PFSK-1 (cell line): ENCODE results near the gene MSTN. TPM values are rescaled to one million over a fixed set of nuclear protein-coding genes. Genes with fewer than 3 reads are reported as not detected.

Experiments
- FOXP2 ChIP-seq: optimal IDR thresholded peaks from 2 replicates; pipeline ENCODE3; 2011; ENCODE audit warnings: borderline replicate concordance, control low read depth, inconsistent platforms; ENCODE audit not compliant: insufficient read depth; ENCODE audit errors: extremely low read length, extremely low read depth
- POLR2AphosphoS5 ChIP-seq: IDR thresholded peaks from 2 replicates; pipeline ENCODE4 v1.6.1; 2012; ENCODE audit warnings: low read depth, mild to moderate bottlenecking, control low read depth, low read length, moderate library complexity
- REST ChIP-seq, 2 experiments: IDR thresholded peaks; 2 replicates each; pipeline versions ENCODE4 v1.6.1 to v1.8.0; 2011 to 2012; ENCODE audit warnings: low read depth in 2 of 2, low read length in 2 of 2, control low read depth in 1 of 2, inconsistent platforms in 1 of 2, mild to moderate bottlenecking in 1 of 2, moderate library complexity in 1 of 2; ENCODE audit not compliant: insufficient read depth in 1 of 2
- SIN3A ChIP-seq: IDR thresholded peaks from 2 replicates; pipeline ENCODE4 v1.6.1; 2012; ENCODE audit warnings: mild to moderate bottlenecking, low read length, moderate library complexity, borderline replicate concordance; ENCODE audit not compliant: insufficient read depth
- TAF1 ChIP-seq: IDR thresholded peaks from 2 replicates; pipeline ENCODE4 v1.6.1; 2012; ENCODE audit warnings: low read length, control low read depth, borderline replicate concordance; ENCODE audit not compliant: insufficient read depth
- polyA plus RNA-seq: library from polyadenylated mRNA; unstranded; fragments of >200 nt; gene quantifications from one replicate; pipeline ENCODE4 v1.2.1, GENCODE V29; 2012; ENCODE audit warnings: low read depth, missing spikeins; ENCODE audit not compliant: insufficient read length

MSTN gene
- not detected for polyA plus RNA-seq

- TF ChIP-seq TAF1 (no peak), FOXP2 (no peak), POLR2AphosphoS5 (no peak), REST (IDR thresholded peaks at IDR 0.05; ENCODE audit: insufficient read depth in 1 of 2, low read depth in 2 of 2, low read length in 2 of 2) (no peak), SIN3A (no peak)
Measured at GRCh38 chr2:190062601-190063000, at the start of gene MSTN. Gene MSTN (minus strand): TSS chr2:190062729. CDS start chr2:190062596, 133 bp downstream.

DNA sequence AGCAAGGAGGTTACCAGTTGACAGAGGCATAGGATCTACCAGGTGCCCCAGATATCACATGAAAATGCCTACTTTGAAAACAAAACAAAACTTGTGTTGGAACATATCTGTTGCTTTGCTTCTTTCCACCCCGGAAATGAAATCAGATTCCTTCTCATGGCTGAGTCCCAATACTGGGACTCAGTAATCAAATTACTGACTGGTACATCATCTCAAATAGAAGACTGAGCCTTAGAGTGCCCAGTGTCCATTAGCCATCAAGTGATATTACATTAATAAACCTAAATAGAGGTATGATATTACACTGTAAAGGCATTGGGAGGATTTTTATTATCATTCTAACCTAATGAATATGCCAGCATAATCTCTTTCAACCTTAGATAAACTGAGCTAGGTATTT lies 48.6 kb upstream of the MSTN start:
- TF ChIP-seq POLR2AphosphoS5 (no peak), FOXP2 (no peak), SIN3A (no peak), REST (IDR thresholded peaks at IDR 0.05; ENCODE audit: insufficient read depth in 1 of 2, low read depth in 2 of 2, low read length in 2 of 2) (no peak), TAF1 (no peak)

GRCh38 chr2:190110699-190111098 lies 48.2 kb upstream of the MSTN start:
- TF ChIP-seq TAF1 (no peak), REST (IDR thresholded peaks at IDR 0.05; ENCODE audit: insufficient read depth in 1 of 2, low read depth in 2 of 2, low read length in 2 of 2) (no peak), SIN3A (no peak), FOXP2 (no peak), POLR2AphosphoS5 (no peak)

DNA sequence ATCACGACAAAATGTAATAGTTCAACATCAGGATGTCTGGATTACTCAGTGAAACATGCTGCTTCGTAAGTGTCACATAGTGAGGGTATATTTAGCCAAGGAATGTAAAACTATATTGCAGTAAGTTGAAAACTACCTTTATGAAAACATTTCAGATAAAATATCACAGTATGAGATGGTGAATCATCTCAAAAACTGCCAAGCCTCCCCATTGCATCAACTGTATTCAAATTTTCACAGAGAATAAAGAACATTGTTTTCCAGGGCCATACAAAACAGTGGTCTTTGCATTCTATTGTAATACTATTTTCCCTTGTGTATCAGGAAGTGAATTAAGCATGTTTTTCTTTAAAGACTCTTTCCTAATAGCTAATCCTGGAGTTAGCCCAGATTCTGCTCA lies 47.6 kb upstream of the MSTN start:
- TF ChIP-seq FOXP2 = no peak
- TF ChIP-seq SIN3A = no peak
- TF ChIP-seq TAF1 = no peak
- no peak for TF ChIP-seq REST (IDR thresholded peaks at IDR 0.05; ENCODE audit: insufficient read depth in 1 of 2, low read depth in 2 of 2, low read length in 2 of 2)
- no peak for TF ChIP-seq POLR2AphosphoS5

DNA sequence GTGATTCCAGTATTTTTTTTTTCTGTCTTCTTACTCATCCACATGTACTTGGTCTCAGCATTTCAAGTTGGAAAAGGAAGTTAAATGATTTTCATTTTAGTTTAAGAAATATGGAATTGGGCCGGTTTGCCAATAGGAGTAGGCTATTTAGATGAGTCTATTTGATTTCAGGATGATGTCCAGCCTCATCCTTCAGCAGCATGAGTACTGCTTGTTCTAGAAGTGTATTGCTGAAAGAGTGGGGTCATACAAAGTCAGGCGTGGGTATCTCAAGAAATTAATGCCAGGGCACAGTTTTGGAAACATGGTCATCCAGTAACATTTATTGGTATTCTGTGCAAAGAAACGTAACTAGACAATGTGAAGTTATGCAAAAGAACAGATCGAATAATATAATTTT lies 44.9 kb upstream of the MSTN start:
- TF ChIP-seq REST (IDR thresholded peaks at IDR 0.05; ENCODE audit: insufficient read depth in 1 of 2, low read depth in 2 of 2, low read length in 2 of 2) (no peak), FOXP2 (no peak), SIN3A (no peak), TAF1 (no peak), POLR2AphosphoS5 (no peak)
